HepG2 (cell line): ENCODE results near the gene CTIF. TPM values are rescaled to one million over a fixed set of nuclear protein-coding genes. Genes with fewer than 3 reads are reported as not detected.

ENCODE experiments used
- ARNTL ChIP-seq: sonication (generic); formaldehyde crosslinking; IDR thresholded peaks from 2 replicates; pipeline ENCODE4 v1.4.0; 2020; ENCODE audit warnings: mild to moderate bottlenecking, missing genetic modification reagents
- ASH2L ChIP-seq: fragments of 300-600, 200-600 bp; sonication (generic); IDR thresholded peaks from 2 replicates; pipeline ENCODE4 v1.7.0; 2017; ENCODE audit warnings: low read depth, mild to moderate bottlenecking, moderate library complexity, mixed read lengths, low read length; ENCODE audit not compliant: insufficient read length
- CREM ChIP-seq, 2 experiments: sonication (generic) in 1 of 2; formaldehyde crosslinking in 1 of 2; IDR thresholded peaks; 2 replicates each; pipeline versions ENCODE4 v1.4.0 to v1.6.1; 2016 to 2020; ENCODE audit warnings: antibody characterized with exemption in 1 of 2, mild to moderate bottlenecking in 1 of 2, missing genetic modification reagents in 1 of 2
- ESRRA ChIP-seq: sonication (generic); formaldehyde crosslinking; IDR thresholded peaks from 2 replicates; pipeline ENCODE4 v1.5.1; 2020; ENCODE audit warnings: mild to moderate bottlenecking, low read depth, missing genetic modification reagents
- FLYWCH1 ChIP-seq: sonication (generic); formaldehyde crosslinking; IDR thresholded peaks from 2 replicates; pipeline ENCODE4 v1.8.1; 2023; ENCODE audit warnings: mild to moderate bottlenecking, missing genetic modification reagents
- HOXA3 ChIP-seq: sonication (generic); formaldehyde crosslinking; IDR thresholded peaks from 2 replicates; pipeline ENCODE4 v1.5.0; 2020; ENCODE audit warnings: missing genetic modification reagents
- KDM6A ChIP-seq: IDR thresholded peaks from 2 replicates; pipeline ENCODE4 v1.6.1; 2016; ENCODE audit warnings: low read depth
- KMT2A ChIP-seq: sonication (generic); formaldehyde crosslinking; IDR thresholded peaks from 2 replicates; pipeline ENCODE4 v1.4.0; 2020; ENCODE audit warnings: missing genetic modification reagents
- MYC ChIP-seq: sonication (generic); formaldehyde crosslinking; IDR thresholded peaks from 2 replicates; pipeline ENCODE4 v1.9.0; 2021; ENCODE audit warnings: missing genetic modification reagents, borderline replicate concordance
- NONO ChIP-seq, 2 experiments: fragments of 450-650 bp in 1 of 2; sonication (generic) in 1 of 2; formaldehyde crosslinking in 1 of 2; IDR thresholded peaks in 1 of 2; conservative IDR thresholded peaks in 1 of 2; 2 replicates each; pipeline versions ENCODE4 v1.6.1 to v1.8.0; 2017 to 2022; ENCODE audit warnings: mild to moderate bottlenecking in 1 of 2, missing genetic modification reagents in 1 of 2, moderate library complexity in 1 of 2
- PHB2 ChIP-seq: fragments of 450-650 bp; IDR thresholded peaks from 2 replicates; pipeline ENCODE4 v1.6.1; 2018; ENCODE audit not compliant: partially characterized antibody
- PHF8 ChIP-seq: sonication (generic); formaldehyde crosslinking; IDR thresholded peaks from 2 replicates; pipeline ENCODE4 v1.5.0; 2020; ENCODE audit warnings: missing genetic modification reagents
- RFX1 ChIP-seq: fragments of 450-650 bp; IDR thresholded peaks from 2 replicates; pipeline ENCODE4 v1.6.1; 2017
- RFXAP ChIP-seq: sonication (generic); formaldehyde crosslinking; IDR thresholded peaks from 2 replicates; pipeline ENCODE4 v1.4.0; 2020; ENCODE audit warnings: missing genetic modification reagents, borderline replicate concordance
- RXRA ChIP-seq: sonication (generic); formaldehyde crosslinking; IDR thresholded peaks from 2 replicates; pipeline ENCODE4 v1.5.1; 2020; ENCODE audit warnings: missing genetic modification reagents
- SRF ChIP-seq: IDR thresholded peaks from 2 replicates; pipeline ENCODE4 v1.6.1; 2011; ENCODE audit warnings: mild to moderate bottlenecking, low read depth, low read length, moderate library complexity
- ZFP90 ChIP-seq: sonication (generic); formaldehyde crosslinking; IDR thresholded peaks from 2 replicates; pipeline ENCODE4 v1.8.0; 2022; ENCODE audit warnings: missing genetic modification reagents, mild to moderate bottlenecking, inconsistent platforms, borderline replicate concordance
- ZNF143 ChIP-seq: sonication (generic); formaldehyde crosslinking; IDR thresholded peaks from 2 replicates; pipeline ENCODE4 v1.4.0; 2020; ENCODE audit warnings: missing genetic modification reagents
- ZNF224 ChIP-seq: sonication (generic); formaldehyde crosslinking; IDR thresholded peaks from 2 replicates; pipeline ENCODE4 v1.5.0; 2020; ENCODE audit warnings: mild to moderate bottlenecking, missing genetic modification reagents
- ZNF317 ChIP-seq: sonication (generic); formaldehyde crosslinking; IDR thresholded peaks from 2 replicates; pipeline ENCODE4 v1.5.0; 2020; ENCODE audit warnings: mild to moderate bottlenecking, missing genetic modification reagents
- ZNF350 ChIP-seq: sonication (generic); formaldehyde crosslinking; IDR thresholded peaks from 2 replicates; pipeline ENCODE4 v1.4.0; 2020; ENCODE audit warnings: mild to moderate bottlenecking, low read depth, missing genetic modification reagents, borderline replicate concordance
- ZNF512 ChIP-seq: sonication (generic); formaldehyde crosslinking; IDR thresholded peaks from 2 replicates; pipeline ENCODE4 v1.4.0; 2020; ENCODE audit warnings: mild to moderate bottlenecking, missing genetic modification reagents
- ZNF567 ChIP-seq: sonication (generic); formaldehyde crosslinking; IDR thresholded peaks from 2 replicates; pipeline ENCODE4 v1.8.1; 2023; ENCODE audit warnings: mild to moderate bottlenecking, missing genetic modification reagents, borderline replicate concordance
- ZNF737 ChIP-seq: sonication (generic); formaldehyde crosslinking; IDR thresholded peaks from 2 replicates; pipeline ENCODE4 v1.5.0; 2020; ENCODE audit warnings: missing genetic modification reagents, mild to moderate bottlenecking, borderline replicate concordance
- ZNF740 ChIP-seq: sonication (generic); formaldehyde crosslinking; IDR thresholded peaks from 2 replicates; pipeline ENCODE4 v1.4.0; 2020; ENCODE audit warnings: missing genetic modification reagents
- ZNF782 ChIP-seq: sonication (generic); formaldehyde crosslinking; IDR thresholded peaks from 2 replicates; pipeline ENCODE4 v1.4.0; 2020; ENCODE audit warnings: missing genetic modification reagents, mild to moderate bottlenecking, borderline replicate concordance
- polyA plus RNA-seq, 8 experiments: library from polyadenylated mRNA; depleted of rRNA in 3 of 8; stranded (reverse) in 7 of 8; unstranded in 1 of 8; fragments of >200 nt; fragmentation: Illumina TruSeq in 4 of 8; extraction: Trizol in 4 of 8; gene quantifications; 2 replicates each; pipeline versions ENCODE4 v1.2.1 to v1.2.3, GENCODE V29; 2011 to 2016; ENCODE audit warnings: low read depth in 4 of 8, missing spikeins in 1 of 8, mixed read lengths in 1 of 8; ENCODE audit not compliant: insufficient read depth in 1 of 8
- total RNA-seq, 5 experiments: library from RNA; depleted of rRNA; stranded (reverse); fragments of >200 nt; fragmentation: Illumina TruSeq; extraction: Trizol; gene quantifications; 2 replicates each; pipeline ENCODE4 v1.2.3, GENCODE V29; 2016; ENCODE audit warnings: low read depth in 1 of 5

The CTIF gene
- total and polyA plus RNA-seq, 2 of the 13 experiments (the other 11 are each of a cell fraction or from before 2014, with no cell fraction given) = 18.2 to 28.0 TPM

- peak; percentile 92 for TF ChIP-seq RXRA
- TF ChIP-seq ZNF224 (CRISPR knock-in tag) = 0 out of 2 replicates have a peak, but pooled peaks have one; percentile 37
- TF ChIP-seq PHF8 (CRISPR knock-in tag) = peak; percentile 43
- TF ChIP-seq HOXA3 (CRISPR knock-in tag) = peak; percentile 84
- TF ChIP-seq PHB2 = no peak
- TF ChIP-seq ZNF567 (CRISPR knock-in tag) = 0 out of 2 replicates have a peak, but pooled peaks have one; percentile 42
- TF ChIP-seq ZNF317 = no peak
- TF ChIP-seq ZFP90 = peak; percentile 45
- peak; percentile 97 for TF ChIP-seq ASH2L
- TF ChIP-seq RFX1 = no peak
- TF ChIP-seq KDM6A (CRISPR knock-in tag) = peak; percentile 99
- TF ChIP-seq ZNF512 (CRISPR knock-in tag) = no peak
- peak; percentile 41; the same call in 1 of the 2 replicates for TF ChIP-seq KMT2A (CRISPR knock-in tag)
- TF ChIP-seq NONO (IDR thresholded peaks at IDR 0.05) = no peak
- TF ChIP-seq NONO (CRISPR knock-in tag; conservative IDR thresholded peaks at IDR 0.05) = peak; percentile 24; the same call in 1 of the 2 replicates
- 0 out of 2 replicates have a peak, but pooled peaks have one; percentile 31 for TF ChIP-seq ZNF740 (CRISPR knock-in tag)
- 0 out of 2 replicates have a peak, but pooled peaks have one; percentile 31 for TF ChIP-seq SRF
- peak; percentile 80 for TF ChIP-seq RFXAP (CRISPR knock-in tag)
- no peak for TF ChIP-seq ZNF737
- TF ChIP-seq MYC = peak; percentile 59; the same call in 1 of the 2 replicates
- TF ChIP-seq ZNF143 (CRISPR knock-in tag) = no peak
- no peak for TF ChIP-seq FLYWCH1 (CRISPR knock-in tag)
- peak; percentile 85 for TF ChIP-seq ARNTL
- no peak; the same call in 1 of the 2 replicates for TF ChIP-seq ZNF782 (CRISPR knock-in tag)
- peak; percentile 81 for TF ChIP-seq CREM (IDR thresholded peaks at IDR 0.05)
- no peak for TF ChIP-seq CREM (CRISPR knock-in tag; IDR thresholded peaks at IDR 0.05)
- TF ChIP-seq ESRRA (CRISPR knock-in tag) = peak; percentile 72; the same call in 1 of the 2 replicates
- TF ChIP-seq ZNF350 (CRISPR knock-in tag) = no peak; the same call in 1 of the 2 replicates
Observed at GRCh38 chr18:48893608-48894600, 355.1 kb downstream of the CTIF start (continued).
